SK-N-SH treated with all-trans-retinoic acid at 6 μM for 48 hours (cell line): ENCODE results near the gene LRMDA.

Experiments used
- BACH2 ChIP-seq: fragments of 250-450 bp; sonication (Bioruptor Pico); IDR thresholded peaks from 2 replicates; pipeline ENCODE4 v1.9.0; 2021; ENCODE audit warnings: mild to moderate bottlenecking, borderline replicate concordance
- ESRRG ChIP-seq: fragments of 250-450 bp; sonication (Bioruptor Pico); IDR thresholded peaks from 2 replicates; pipeline ENCODE4 v1.6.1; 2021; ENCODE audit warnings: mild to moderate bottlenecking
- ISL1 ChIP-seq: fragments of 250-450 bp; sonication (Bioruptor Pico); IDR thresholded peaks from 2 replicates; pipeline ENCODE4 v2.1.2; 2022; ENCODE audit warnings: mild to moderate bottlenecking, moderate library complexity
- RARB ChIP-seq: fragments of 250-450 bp; sonication (Bioruptor Pico); IDR thresholded peaks from 2 replicates; pipeline ENCODE4 v1.8.0; 2021; ENCODE audit warnings: mild to moderate bottlenecking, moderate library complexity
- SNAI2 ChIP-seq: fragments of 250-450 bp; sonication (Bioruptor Pico); IDR thresholded peaks from 2 replicates; pipeline ENCODE4 v1.5.0; 2020; ENCODE audit warnings: mild to moderate bottlenecking, moderate library complexity
- TCF4 ChIP-seq: fragments of 250-450 bp; sonication (Bioruptor Pico); IDR thresholded peaks from 2 replicates; pipeline ENCODE4 v1.8.0; 2021; ENCODE audit warnings: mild to moderate bottlenecking, moderate library complexity, borderline replicate concordance
- ZFP3 ChIP-seq: fragments of 250-450 bp; sonication (Bioruptor Pico); IDR thresholded peaks from 2 replicates; pipeline ENCODE4 v1.5.0; 2020; ENCODE audit warnings: mild to moderate bottlenecking, moderate library complexity
- ZFP30 ChIP-seq: fragments of 450-650 bp; formaldehyde crosslinking; IDR thresholded peaks from 2 replicates; pipeline ENCODE4 v1.5.0; 2022; ENCODE audit warnings: mild to moderate bottlenecking, moderate library complexity
- ZNF70 ChIP-seq: fragments of 450-650 bp; formaldehyde crosslinking; IDR thresholded peaks from 2 replicates; pipeline ENCODE4 v1.5.0; 2020; ENCODE audit warnings: mild to moderate bottlenecking, moderate library complexity
- TF ChIP-seq, protein P1 (sequence below): fragments of 250-450 bp; sonication (Bioruptor Pico); IDR thresholded peaks from 2 replicates; pipeline ENCODE4 v1.5.1; 2020; ENCODE audit warnings: low read depth, mild to moderate bottlenecking, moderate library complexity
- TF ChIP-seq, protein P2 (sequence below): fragments of 250-450 bp; sonication (Bioruptor Pico); IDR thresholded peaks from 2 replicates; pipeline ENCODE4 v1.8.0; 2021; ENCODE audit warnings: low read depth, mild to moderate bottlenecking, moderate library complexity, borderline replicate concordance
- TF ChIP-seq, protein P3 (sequence below): fragments of 250-450 bp; sonication (Bioruptor Pico); IDR thresholded peaks from 2 replicates; pipeline ENCODE4 v1.8.0; 2020; ENCODE audit warnings: mild to moderate bottlenecking, moderate library complexity, borderline replicate concordance

DNA sequence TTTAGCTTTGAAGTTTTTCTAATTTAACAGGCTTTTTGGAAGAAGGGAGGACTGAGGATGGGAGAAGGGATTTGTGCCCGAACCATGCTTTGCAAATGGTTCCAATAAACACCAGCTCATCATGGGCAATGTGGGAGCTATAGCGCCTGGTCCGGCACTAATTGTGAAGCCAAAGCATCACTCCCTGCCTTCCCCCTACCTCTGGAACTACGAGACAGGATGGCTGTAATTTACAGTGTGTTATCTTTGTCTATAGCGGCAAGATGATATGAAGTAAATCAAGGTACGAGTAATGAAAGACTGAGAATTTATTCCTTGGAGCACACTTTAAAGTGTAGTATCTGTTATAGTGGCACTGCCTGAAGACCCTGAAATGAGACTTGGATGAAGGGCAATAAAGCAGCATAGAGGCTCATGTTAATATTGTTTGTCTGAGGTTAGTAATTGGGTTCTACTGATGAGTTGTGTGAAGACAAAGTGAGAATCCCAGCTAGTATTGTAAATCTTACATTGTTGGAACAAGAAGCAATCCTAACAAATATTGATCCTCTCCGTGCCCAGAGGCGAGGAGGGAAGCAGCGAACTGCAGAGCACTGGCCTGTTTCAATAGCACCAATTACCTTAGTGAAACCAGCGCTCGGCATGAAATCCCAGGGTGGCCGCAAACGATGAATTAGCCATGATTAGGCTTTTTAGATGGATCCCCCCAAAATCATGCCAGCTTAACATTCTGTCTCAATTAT lies 507.1 kb downstream of the LRMDA start:
- TF ChIP-seq, protein P1, sequence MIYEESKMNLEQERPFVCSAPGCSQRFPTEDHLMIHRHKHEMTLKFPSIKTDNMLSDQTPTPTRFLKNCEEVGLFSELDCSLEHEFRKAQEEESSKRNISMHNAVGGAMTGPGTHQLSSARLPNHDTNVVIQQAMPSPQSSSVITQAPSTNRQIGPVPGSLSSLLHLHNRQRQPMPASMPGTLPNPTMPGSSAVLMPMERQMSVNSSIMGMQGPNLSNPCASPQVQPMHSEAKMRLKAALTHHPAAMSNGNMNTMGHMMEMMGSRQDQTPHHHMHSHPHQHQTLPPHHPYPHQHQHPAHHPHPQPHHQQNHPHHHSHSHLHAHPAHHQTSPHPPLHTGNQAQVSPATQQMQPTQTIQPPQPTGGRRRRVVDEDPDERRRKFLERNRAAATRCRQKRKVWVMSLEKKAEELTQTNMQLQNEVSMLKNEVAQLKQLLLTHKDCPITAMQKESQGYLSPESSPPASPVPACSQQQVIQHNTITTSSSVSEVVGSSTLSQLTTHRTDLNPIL (CRISPR knock-in tag) = no peak
- TF ChIP-seq BACH2 (CRISPR knock-in tag) (no peak), RARB (CRISPR knock-in tag) (no peak), ESRRG (CRISPR knock-in tag) (no peak), ZNF70 (no peak), TCF4 (no peak), ISL1 (CRISPR knock-in tag) (no peak), ZFP3 (no peak), SNAI2 (no peak), ZFP30 (CRISPR knock-in tag) (no peak)
- TF ChIP-seq, protein P2, sequence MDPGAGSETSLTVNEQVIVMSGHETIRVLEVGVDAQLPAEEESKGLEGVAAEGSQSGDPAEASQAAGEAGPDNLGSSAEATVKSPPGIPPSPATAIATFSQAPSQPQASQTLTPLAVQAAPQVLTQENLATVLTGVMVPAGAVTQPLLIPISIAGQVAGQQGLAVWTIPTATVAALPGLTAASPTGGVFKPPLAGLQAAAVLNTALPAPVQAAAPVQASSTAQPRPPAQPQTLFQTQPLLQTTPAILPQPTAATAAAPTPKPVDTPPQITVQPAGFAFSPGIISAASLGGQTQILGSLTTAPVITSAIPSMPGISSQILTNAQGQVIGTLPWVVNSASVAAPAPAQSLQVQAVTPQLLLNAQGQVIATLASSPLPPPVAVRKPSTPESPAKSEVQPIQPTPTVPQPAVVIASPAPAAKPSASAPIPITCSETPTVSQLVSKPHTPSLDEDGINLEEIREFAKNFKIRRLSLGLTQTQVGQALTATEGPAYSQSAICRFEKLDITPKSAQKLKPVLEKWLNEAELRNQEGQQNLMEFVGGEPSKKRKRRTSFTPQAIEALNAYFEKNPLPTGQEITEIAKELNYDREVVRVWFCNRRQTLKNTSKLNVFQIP (CRISPR knock-in tag) = no peak
- TF ChIP-seq, protein P3, sequence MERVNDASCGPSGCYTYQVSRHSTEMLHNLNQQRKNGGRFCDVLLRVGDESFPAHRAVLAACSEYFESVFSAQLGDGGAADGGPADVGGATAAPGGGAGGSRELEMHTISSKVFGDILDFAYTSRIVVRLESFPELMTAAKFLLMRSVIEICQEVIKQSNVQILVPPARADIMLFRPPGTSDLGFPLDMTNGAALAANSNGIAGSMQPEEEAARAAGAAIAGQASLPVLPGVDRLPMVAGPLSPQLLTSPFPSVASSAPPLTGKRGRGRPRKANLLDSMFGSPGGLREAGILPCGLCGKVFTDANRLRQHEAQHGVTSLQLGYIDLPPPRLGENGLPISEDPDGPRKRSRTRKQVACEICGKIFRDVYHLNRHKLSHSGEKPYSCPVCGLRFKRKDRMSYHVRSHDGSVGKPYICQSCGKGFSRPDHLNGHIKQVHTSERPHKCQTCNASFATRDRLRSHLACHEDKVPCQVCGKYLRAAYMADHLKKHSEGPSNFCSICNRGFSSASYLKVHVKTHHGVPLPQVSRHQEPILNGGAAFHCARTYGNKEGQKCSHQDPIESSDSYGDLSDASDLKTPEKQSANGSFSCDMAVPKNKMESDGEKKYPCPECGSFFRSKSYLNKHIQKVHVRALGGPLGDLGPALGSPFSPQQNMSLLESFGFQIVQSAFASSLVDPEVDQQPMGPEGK = no peak
